ENCODE results near the gene CACNA1C. TPM values are rescaled to one million over a fixed set of nuclear protein-coding genes. Genes with fewer than 3 reads are reported as not detected.

Gene CACNA1C
- total and polyA plus RNA-seq, 2 of the 4 experiments (the other 2 are of a cell fraction): 1.6 to 2.6 TPM

DNA sequence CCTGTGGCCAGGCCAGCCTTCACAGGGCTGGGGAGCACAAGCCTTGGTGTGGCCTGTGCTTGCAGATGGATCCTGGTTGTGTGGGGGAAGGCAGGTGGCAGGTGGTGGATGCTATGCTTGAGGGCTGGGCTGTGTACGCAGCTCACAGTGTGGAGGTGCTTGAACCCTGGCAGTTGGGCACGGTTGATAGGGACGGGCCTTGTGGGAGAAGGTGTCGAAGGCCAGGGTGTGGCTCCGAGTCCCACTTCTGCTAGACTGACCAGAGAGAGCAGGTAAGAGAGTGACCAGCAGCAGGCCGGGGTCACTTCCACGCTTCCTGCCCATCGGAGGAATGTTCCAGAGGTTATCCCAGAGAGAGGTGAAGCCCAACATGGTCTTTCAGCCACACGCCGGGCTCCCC, 85.5 kb downstream of the CACNA1C start:
- intact Hi-C loops (cut with micrococcal nuclease): no loop called here
- CTCF ChIA-PET: no interaction called here

More for the DNA sequence above, 85.5 kb downstream of the CACNA1C start:
- no peak overlapping the region for H3K18ac ChIP-seq (ENCODE audit: low read depth, low read length)
- H4K8ac ChIP-seq (ENCODE audit: low read depth in 2 of 2, low read length in 2 of 2): no peak overlapping the region
- DNase-seq (no peak), ATAC-seq (ENCODE audit: low read depth) (no peak)
- no peak overlapping the region for H2BK20ac ChIP-seq (ENCODE audit: low read depth, low read length)
- peaks cover 10% of the 10 kb centered on the region for H3K9me1 ChIP-seq (ENCODE audit: insufficient read depth, low read length)
- H3K79me1 ChIP-seq (ENCODE audit: low read depth in 1 of 2, low read length in 2 of 2): peaks cover 0 to 3% of the 10 kb centered on the region in 2 experiments; a peak in 1 of 4 replicates
- no peak overlapping the region for H4K5ac ChIP-seq (ENCODE audit: low read depth, low read length)
- 96% methylated on average over 8 of the region's 10 CpGs; no CpG with 5 or more reads in 1 of the 2 experiments for WGBS, 2 experiments (ENCODE audit: extremely low coverage in 2 of 2, insufficient read length in 1 of 2)
- H4K91ac ChIP-seq (ENCODE audit: insufficient read depth, low read depth, low read length): no peak overlapping the region
- H3K4ac ChIP-seq (ENCODE audit: low read depth, low read length): no peak overlapping the region
- no peaks in the 10 kb centered on the region for H3K36me3 ChIP-seq (ENCODE audit: control insufficient read depth, insufficient read depth, low read length)
- H3K27me3 ChIP-seq (ENCODE audit: control insufficient read depth, insufficient read depth, low read length): no peaks in the 10 kb centered on the region
- H2BK5ac ChIP-seq (ENCODE audit: low read depth, low read length, poor library complexity, severe bottlenecking): no peak overlapping the region
- 0 out of 2 replicates have a peak, but pooled peaks cover 2% of the 10 kb centered on the region for H3K4me1 ChIP-seq (ENCODE audit: control insufficient read depth, insufficient read depth, low read length)
- no peak overlapping the region for H3K27ac ChIP-seq (ENCODE audit: insufficient read depth, low read length)
- TF ChIP-seq BHLHE40 (IDR thresholded peaks at IDR 0.05; ENCODE audit: low read depth, low read length) (no peak), MXI1 (IDR thresholded peaks at IDR 0.05; ENCODE audit: borderline replicate concordance, low read depth, low read length) (no peak), RAD21 (IDR thresholded peaks at IDR 0.05; ENCODE audit: low read length) (no peak), RFX5 (IDR thresholded peaks at IDR 0.05; ENCODE audit: low read depth, low read length) (no peak), SMC3 (IDR thresholded peaks at IDR 0.05; ENCODE audit: low read depth, low read length) (no peak), NFE2L2 (IDR thresholded peaks at IDR 0.05; ENCODE audit: low read depth, low read length) (no peak), FOS (IDR thresholded peaks at IDR 0.05; ENCODE audit: low read depth, low read length) (no peak), MAFK (IDR thresholded peaks at IDR 0.05; ENCODE audit: low read depth, low read length) (no peak), POLR2A (IDR thresholded peaks at IDR 0.05; ENCODE audit: low read depth, low read length) (no peak), CHD1 (IDR thresholded peaks at IDR 0.05; ENCODE audit: low read depth, low read length) (no peak)
- TF ChIP-seq, protein P1, sequence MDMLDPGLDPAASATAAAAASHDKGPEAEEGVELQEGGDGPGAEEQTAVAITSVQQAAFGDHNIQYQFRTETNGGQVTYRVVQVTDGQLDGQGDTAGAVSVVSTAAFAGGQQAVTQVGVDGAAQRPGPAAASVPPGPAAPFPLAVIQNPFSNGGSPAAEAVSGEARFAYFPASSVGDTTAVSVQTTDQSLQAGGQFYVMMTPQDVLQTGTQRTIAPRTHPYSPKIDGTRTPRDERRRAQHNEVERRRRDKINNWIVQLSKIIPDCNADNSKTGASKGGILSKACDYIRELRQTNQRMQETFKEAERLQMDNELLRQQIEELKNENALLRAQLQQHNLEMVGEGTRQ (IDR thresholded peaks at IDR 0.05; ENCODE audit: low read depth, low read length): no peak
- TF ChIP-seq, protein P2, sequence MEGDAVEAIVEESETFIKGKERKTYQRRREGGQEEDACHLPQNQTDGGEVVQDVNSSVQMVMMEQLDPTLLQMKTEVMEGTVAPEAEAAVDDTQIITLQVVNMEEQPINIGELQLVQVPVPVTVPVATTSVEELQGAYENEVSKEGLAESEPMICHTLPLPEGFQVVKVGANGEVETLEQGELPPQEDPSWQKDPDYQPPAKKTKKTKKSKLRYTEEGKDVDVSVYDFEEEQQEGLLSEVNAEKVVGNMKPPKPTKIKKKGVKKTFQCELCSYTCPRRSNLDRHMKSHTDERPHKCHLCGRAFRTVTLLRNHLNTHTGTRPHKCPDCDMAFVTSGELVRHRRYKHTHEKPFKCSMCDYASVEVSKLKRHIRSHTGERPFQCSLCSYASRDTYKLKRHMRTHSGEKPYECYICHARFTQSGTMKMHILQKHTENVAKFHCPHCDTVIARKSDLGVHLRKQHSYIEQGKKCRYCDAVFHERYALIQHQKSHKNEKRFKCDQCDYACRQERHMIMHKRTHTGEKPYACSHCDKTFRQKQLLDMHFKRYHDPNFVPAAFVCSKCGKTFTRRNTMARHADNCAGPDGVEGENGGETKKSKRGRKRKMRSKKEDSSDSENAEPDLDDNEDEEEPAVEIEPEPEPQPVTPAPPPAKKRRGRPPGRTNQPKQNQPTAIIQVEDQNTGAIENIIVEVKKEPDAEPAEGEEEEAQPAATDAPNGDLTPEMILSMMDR (conservative IDR thresholded peaks at IDR 0.05; ENCODE audit: low read depth, low read length): no peak
- TF ChIP-seq, protein P3, sequence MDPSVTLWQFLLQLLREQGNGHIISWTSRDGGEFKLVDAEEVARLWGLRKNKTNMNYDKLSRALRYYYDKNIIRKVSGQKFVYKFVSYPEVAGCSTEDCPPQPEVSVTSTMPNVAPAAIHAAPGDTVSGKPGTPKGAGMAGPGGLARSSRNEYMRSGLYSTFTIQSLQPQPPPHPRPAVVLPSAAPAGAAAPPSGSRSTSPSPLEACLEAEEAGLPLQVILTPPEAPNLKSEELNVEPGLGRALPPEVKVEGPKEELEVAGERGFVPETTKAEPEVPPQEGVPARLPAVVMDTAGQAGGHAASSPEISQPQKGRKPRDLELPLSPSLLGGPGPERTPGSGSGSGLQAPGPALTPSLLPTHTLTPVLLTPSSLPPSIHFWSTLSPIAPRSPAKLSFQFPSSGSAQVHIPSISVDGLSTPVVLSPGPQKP (IDR thresholded peaks at IDR 0.05; ENCODE audit: borderline replicate concordance, low read depth, low read length): no peak
- no peak overlapping the region for H3K4me3 ChIP-seq (ENCODE audit: insufficient read depth, low read depth, low read length)
- no peak overlapping the region for H2AK9ac ChIP-seq (replicated peaks; ENCODE audit: low read depth, low read length, poor library complexity)
- H2AK5ac ChIP-seq (ENCODE audit: low read depth, low read length): peak overlapping the region; percentile 73; the same call in 1 of the 2 replicates
- H2BK120ac ChIP-seq (ENCODE audit: low read depth, low read length): no peak overlapping the region
- 0 out of 2 replicates have a peak overlapping the region, but pooled peaks have one; percentile 1 for H3K56ac ChIP-seq (ENCODE audit: extremely low read depth, insufficient read depth, low read length)
- H2BK15ac ChIP-seq (ENCODE audit: low read depth, low read length): no peak overlapping the region
- in situ Hi-C loops (cut with MboI; ENCODE audit: low sequenced_read_pairs): no loop called here
- BruUV-seq (replicated peaks): no TSS peak
- dilution Hi-C loops (cut with HindIII; ENCODE audit: low sequenced_read_pairs, unreplicated experiment): no loop called here
- POLR2A ChIA-PET (ENCODE audit: unreplicated experiment): no interaction called here
- no peaks in the 10 kb centered on the region for H4K20me1 ChIP-seq (ENCODE audit: insufficient read depth, low read length)
- no peak overlapping the region for H3K23ac ChIP-seq (ENCODE audit: low read depth, low read length)
- H2AFZ ChIP-seq (replicated peaks; ENCODE audit: low read length, poor library complexity): no peak overlapping the region
- H3K9me3 ChIP-seq (ENCODE audit: control insufficient read depth, insufficient read depth, low read length): no peaks in the 10 kb centered on the region
- H3K9ac ChIP-seq (ENCODE audit: low read depth, low read length): no peak overlapping the region
- no peak overlapping the region for H3K4me2 ChIP-seq (ENCODE audit: low read depth, low read length)
- no peak overlapping the region for H3K14ac ChIP-seq (replicated peaks; ENCODE audit: low read depth, low read length)

All from IMR-90 (cell line).